DND-41 (cell line): Measurements from ENCODE around the gene ZNHIT6.

Experiments used
- CTCF ChIP-seq: IDR thresholded peaks from 2 replicates; pipeline ENCODE4 v1.5.1; 2012; ENCODE audit warnings: borderline replicate concordance, low read length, moderate library complexity, mild to moderate bottlenecking; ENCODE audit not compliant: poor library complexity, severe bottlenecking; ENCODE audit errors: extremely low read depth
- EZH2 ChIP-seq: IDR thresholded peaks from 3 replicates; pipeline ENCODE4 v1.6.1; 2012; ENCODE audit warnings: borderline replicate concordance, low read depth, mild to moderate bottlenecking, moderate library complexity, low read length, inconsistent platforms; ENCODE audit not compliant: severe bottlenecking

GRCh38 chr1:85748120-85748519 is 39.9 kb upstream of the ZNHIT6 start:
- TF ChIP-seq CTCF (no peak), EZH2 (no peak)
